ENCODE measurements around the gene SYDE1. TPM values are rescaled to one million over a fixed set of nuclear protein-coding genes. Genes with fewer than 3 reads are reported as not detected.

Gene SYDE1, protein sequence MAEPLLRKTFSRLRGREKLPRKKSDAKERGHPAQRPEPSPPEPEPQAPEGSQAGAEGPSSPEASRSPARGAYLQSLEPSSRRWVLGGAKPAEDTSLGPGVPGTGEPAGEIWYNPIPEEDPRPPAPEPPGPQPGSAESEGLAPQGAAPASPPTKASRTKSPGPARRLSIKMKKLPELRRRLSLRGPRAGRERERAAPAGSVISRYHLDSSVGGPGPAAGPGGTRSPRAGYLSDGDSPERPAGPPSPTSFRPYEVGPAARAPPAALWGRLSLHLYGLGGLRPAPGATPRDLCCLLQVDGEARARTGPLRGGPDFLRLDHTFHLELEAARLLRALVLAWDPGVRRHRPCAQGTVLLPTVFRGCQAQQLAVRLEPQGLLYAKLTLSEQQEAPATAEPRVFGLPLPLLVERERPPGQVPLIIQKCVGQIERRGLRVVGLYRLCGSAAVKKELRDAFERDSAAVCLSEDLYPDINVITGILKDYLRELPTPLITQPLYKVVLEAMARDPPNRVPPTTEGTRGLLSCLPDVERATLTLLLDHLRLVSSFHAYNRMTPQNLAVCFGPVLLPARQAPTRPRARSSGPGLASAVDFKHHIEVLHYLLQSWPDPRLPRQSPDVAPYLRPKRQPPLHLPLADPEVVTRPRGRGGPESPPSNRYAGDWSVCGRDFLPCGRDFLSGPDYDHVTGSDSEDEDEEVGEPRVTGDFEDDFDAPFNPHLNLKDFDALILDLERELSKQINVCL
- total RNA-seq (2013; cell fraction: nucleolus; rRNA removed), result not detected in 2 replicates
- not detected in 2 replicates for total RNA-seq (2014; rRNA removed)
- not detected in 2 replicates for total RNA-seq (2014; rRNA removed; fragmentation: Illumina TruSeq; extraction: Trizol)
- not detected in 2 replicates for total RNA-seq (2021)
- not detected for polyA plus RNA-seq (2011; ENCODE audit: low read depth)
- polyA plus RNA-seq (2011; rRNA removed), result not detected in 2 replicates
- 0.07 TPM in 1 of 2 replicates, not detected in the other for polyA plus RNA-seq (2011; cell fraction: cytosol; rRNA removed)
- polyA plus RNA-seq (2011; cell fraction: nucleus; rRNA removed), result 0.06 and 0.25 TPM in 2 replicates
- polyA plus RNA-seq (2012), result 0.03 TPM in 1 of 2 replicates, not detected in the other
- polyA plus RNA-seq (2014; fragmentation: Illumina TruSeq; extraction: Trizol), result not detected in 2 replicates
- not detected for polyA plus RNA-seq (2014; fragmentation: Nextera tagmentation; extraction: Ambion mirVana)
- not detected in 2 replicates for polyA plus RNA-seq (2014; rRNA removed)
- not detected for polyA plus RNA-seq (2016; fragmentation: Nextera tagmentation; extraction: Ambion mirVana)
- polyA minus RNA-seq (2011; rRNA and poly(A)+ RNA removed), result not detected in 2 replicates
- 0.53 and 1.0 TPM in 2 replicates for polyA minus RNA-seq (2011; cell fraction: cytosol; rRNA and poly(A)+ RNA removed)
- polyA minus RNA-seq (2011; cell fraction: nucleus; rRNA and poly(A)+ RNA removed), result not detected in 2 replicates
- Bru-seq, nascent RNA, result not detected
- not detected for BruChase-seq, experiment 1, labeled RNA remaining after a 6-hour chase
- not detected for BruChase-seq, experiment 2, labeled RNA remaining after a 2-hour chase
- long read RNA-seq, experiment 1, result 0 reads
- long read RNA-seq, experiment 2, result 0 reads

DNA sequence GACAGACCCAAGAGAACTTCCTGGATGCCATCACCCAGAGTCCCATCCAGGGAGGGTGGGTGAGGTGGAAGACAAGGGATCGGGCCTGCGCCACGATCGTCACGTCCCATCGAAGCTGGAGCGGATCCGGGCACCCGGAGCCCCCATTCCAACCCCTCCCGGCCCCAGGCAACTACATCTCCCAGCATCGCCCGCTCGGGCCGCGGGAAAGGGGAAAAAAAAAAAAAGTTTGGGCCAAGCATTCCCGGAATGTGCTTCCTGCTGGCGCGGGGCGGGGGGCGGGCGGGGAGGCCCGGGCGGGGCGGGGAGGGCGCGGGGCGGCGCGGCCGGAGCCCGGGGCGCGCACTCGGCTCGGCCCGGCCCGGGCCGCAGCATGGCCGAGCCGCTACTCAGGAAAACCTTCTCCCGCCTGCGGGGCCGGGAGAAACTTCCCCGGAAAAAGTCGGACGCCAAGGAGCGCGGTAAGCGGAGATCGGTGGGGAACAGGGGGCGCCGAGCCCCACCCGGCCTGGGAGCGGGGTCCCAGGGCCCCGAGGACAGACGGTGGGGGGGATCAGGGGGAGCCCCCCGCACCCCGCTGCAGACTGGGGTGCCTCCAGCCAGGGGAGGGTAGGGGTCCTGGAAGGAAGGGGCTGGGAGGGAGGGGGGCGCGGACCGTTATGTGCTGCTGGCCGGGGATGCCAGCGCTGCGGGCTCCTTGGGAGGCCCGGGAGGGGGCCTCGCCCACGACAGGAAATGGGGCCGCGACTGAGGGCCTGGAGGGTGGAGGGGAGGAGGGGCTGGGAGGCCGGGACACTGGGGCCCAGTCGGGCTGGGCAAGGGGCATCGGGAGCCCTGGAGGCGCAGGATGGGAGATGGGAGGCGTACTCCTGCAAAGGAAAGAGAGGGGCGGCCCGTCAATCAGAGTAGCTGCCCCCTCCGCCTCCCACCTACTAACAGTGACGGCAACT, at the start of gene SYDE1:
SYDE1 (plus strand) TSS at position 341 of the 950 bp plus-strand sequence; CDS start at position 374, 33 bp downstream.
- Histone ChIP-seq H3K79me2 (ENCODE audit: control insufficient read depth, insufficient read depth, low read length) (no peaks in the 10 kb centered on the region), H2AFZ (ENCODE audit: control insufficient read depth, low read depth, low read length) (no peak within 1 kb of the TSS), H4K20me1 (ENCODE audit: control insufficient read depth, insufficient read depth) (no peaks in the 10 kb centered on the region), H3K27ac (ENCODE audit: control insufficient read depth, insufficient read depth) (no peak within 1 kb of the TSS), H3K27me3 (replicated peaks in 1 of 2; ENCODE audit: control insufficient read depth in 2 of 2, insufficient read depth in 2 of 2, low read length in 1 of 2) (peaks cover 3 to 5% of the 10 kb centered on the region in 2 experiments; a peak in 2 of 4 replicates), H3K36me3 (ENCODE audit: control insufficient read depth in 2 of 2, insufficient read depth in 2 of 2, low read length in 1 of 2) (no peaks in the 10 kb centered on the region), H3K4me1 (ENCODE audit: control insufficient read depth, insufficient read depth, low read length) (no peaks in the 10 kb centered on the region), H3K9ac (ENCODE audit: control insufficient read depth, insufficient read depth, low read length) (no peak within 1 kb of the TSS), H3K9me3 (replicated peaks; ENCODE audit: control insufficient read depth, insufficient read depth, low read length) (no peaks in the 10 kb centered on the region), H3K4me2 (ENCODE audit: control insufficient read depth, insufficient read depth) (no peak within 1 kb of the TSS), H3K4me3 (no peak within 1 kb of the TSS)
- in situ Hi-C loops (cut with MboI), result no loop called here
- SMC1A ChIA-PET (ENCODE audit: uncharacterized antibody, unreplicated experiment), result no interaction called here
- DNase-seq (ENCODE audit: low read depth, low spot score), result no peak
- intact Hi-C loops (cut with micrococcal nuclease; ENCODE audit: unreplicated experiment), result no loop called here
- POLR2A ChIA-PET, result no interaction called here
- RAD21 ChIA-PET (ENCODE audit: unreplicated experiment), result no interaction called here
- CTCF ChIA-PET, result no interaction called here
- FAIRE-seq, result no peak
- BruUV-seq (replicated peaks), result no TSS peak
- 32% methylated on average over 29 of the region's 78 CpGs for WGBS (ENCODE audit: insufficient coverage, insufficient replicate concordance, low lambda C conversion rate, missing lambda C conversion rate)
- TF ChIP-seq NFIC (IDR thresholded peaks at IDR 0.05; ENCODE audit: low read depth, low read length), result no peak
- TF ChIP-seq, protein P1, sequence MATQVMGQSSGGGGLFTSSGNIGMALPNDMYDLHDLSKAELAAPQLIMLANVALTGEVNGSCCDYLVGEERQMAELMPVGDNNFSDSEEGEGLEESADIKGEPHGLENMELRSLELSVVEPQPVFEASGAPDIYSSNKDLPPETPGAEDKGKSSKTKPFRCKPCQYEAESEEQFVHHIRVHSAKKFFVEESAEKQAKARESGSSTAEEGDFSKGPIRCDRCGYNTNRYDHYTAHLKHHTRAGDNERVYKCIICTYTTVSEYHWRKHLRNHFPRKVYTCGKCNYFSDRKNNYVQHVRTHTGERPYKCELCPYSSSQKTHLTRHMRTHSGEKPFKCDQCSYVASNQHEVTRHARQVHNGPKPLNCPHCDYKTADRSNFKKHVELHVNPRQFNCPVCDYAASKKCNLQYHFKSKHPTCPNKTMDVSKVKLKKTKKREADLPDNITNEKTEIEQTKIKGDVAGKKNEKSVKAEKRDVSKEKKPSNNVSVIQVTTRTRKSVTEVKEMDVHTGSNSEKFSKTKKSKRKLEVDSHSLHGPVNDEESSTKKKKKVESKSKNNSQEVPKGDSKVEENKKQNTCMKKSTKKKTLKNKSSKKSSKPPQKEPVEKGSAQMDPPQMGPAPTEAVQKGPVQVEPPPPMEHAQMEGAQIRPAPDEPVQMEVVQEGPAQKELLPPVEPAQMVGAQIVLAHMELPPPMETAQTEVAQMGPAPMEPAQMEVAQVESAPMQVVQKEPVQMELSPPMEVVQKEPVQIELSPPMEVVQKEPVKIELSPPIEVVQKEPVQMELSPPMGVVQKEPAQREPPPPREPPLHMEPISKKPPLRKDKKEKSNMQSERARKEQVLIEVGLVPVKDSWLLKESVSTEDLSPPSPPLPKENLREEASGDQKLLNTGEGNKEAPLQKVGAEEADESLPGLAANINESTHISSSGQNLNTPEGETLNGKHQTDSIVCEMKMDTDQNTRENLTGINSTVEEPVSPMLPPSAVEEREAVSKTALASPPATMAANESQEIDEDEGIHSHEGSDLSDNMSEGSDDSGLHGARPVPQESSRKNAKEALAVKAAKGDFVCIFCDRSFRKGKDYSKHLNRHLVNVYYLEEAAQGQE (IDR thresholded peaks at IDR 0.05; ENCODE audit: low read depth, low read length), result no peak
- TF ChIP-seq TAF1 (IDR thresholded peaks at IDR 0.05; ENCODE audit: borderline replicate concordance, low read depth, low read length), result no peak
- TF ChIP-seq PAX8 (IDR thresholded peaks at IDR 0.05), result no peak
- TF ChIP-seq MEF2B (IDR thresholded peaks at IDR 0.05; ENCODE audit: partially characterized antibody, poor library complexity, severe bottlenecking), result no peak
- TF ChIP-seq, protein P2, sequence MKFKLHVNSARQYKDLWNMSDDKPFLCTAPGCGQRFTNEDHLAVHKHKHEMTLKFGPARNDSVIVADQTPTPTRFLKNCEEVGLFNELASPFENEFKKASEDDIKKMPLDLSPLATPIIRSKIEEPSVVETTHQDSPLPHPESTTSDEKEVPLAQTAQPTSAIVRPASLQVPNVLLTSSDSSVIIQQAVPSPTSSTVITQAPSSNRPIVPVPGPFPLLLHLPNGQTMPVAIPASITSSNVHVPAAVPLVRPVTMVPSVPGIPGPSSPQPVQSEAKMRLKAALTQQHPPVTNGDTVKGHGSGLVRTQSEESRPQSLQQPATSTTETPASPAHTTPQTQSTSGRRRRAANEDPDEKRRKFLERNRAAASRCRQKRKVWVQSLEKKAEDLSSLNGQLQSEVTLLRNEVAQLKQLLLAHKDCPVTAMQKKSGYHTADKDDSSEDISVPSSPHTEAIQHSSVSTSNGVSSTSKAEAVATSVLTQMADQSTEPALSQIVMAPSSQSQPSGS (IDR thresholded peaks at IDR 0.05; ENCODE audit: low read length), result no peak
- no peak for TF ChIP-seq NFYB (IDR thresholded peaks at IDR 0.05; ENCODE audit: insufficient read depth, low read depth, low read length)
- no peak for TF ChIP-seq ZZZ3 (IDR thresholded peaks at IDR 0.05; ENCODE audit: control insufficient read depth, insufficient read length, low read depth)
- TF ChIP-seq POU2F2 (IDR thresholded peaks at IDR 0.05; ENCODE audit: borderline replicate concordance, low read depth, low read length), result no peak
- TF ChIP-seq, protein P3, sequence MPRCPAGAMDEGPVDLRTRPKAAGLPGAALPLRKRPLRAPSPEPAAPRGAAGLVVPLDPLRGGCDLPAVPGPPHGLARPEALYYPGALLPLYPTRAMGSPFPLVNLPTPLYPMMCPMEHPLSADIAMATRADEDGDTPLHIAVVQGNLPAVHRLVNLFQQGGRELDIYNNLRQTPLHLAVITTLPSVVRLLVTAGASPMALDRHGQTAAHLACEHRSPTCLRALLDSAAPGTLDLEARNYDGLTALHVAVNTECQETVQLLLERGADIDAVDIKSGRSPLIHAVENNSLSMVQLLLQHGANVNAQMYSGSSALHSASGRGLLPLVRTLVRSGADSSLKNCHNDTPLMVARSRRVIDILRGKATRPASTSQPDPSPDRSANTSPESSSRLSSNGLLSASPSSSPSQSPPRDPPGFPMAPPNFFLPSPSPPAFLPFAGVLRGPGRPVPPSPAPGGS (IDR thresholded peaks at IDR 0.05; ENCODE audit: borderline replicate concordance, insufficient read depth, low read depth, low read length, poor library complexity, severe bottlenecking), result no peak
- no peak for ATAC-seq
